RWPE1 (cell line): ENCODE measurements around the gene STK32B.

ENCODE experiments used
- CTCF ChIA-PET: fragments of 350-600 bp; sonication (Branson Sonifier 250); formaldehyde crosslinking; extraction: SDS; loops from one replicate; lab custom pipeline; 2021; lab: Yijun Ruan, JAX
- POLR2A ChIA-PET: fragments of 400-600 bp; formaldehyde crosslinking; extraction: SDS; loops from one replicate; lab custom pipeline; 2020; ENCODE audit warnings: antibody characterized with exemption; ENCODE audit not compliant: low non-redundant PET; lab: Yijun Ruan, JAX
- DNase-seq: peaks from one replicate; pipeline ENCODE4 v3.0.0; 2012; ENCODE audit warnings: low spot score
- H3K27ac ChIP-seq: fragments of 450-650 bp; 2 replicates; pipeline ENCODE4 v1.5.1; 2017
- CTCF ChIP-seq: fragments of 450-650 bp; conservative IDR thresholded peaks from 2 replicates; pipeline ENCODE4 v1.5.1; 2017; ENCODE audit warnings: low read depth, mild to moderate bottlenecking

The STK32B gene

GRCh38 chr4:5010984-5011383 is 40.3 kb upstream of the STK32B start:
- H3K27ac ChIP-seq = no peak overlapping the region
- ChIA-PET CTCF (no interaction called here), POLR2A (no interaction called here)
- TF ChIP-seq CTCF = no peak
- DNase-seq = no peak

- H3K27ac ChIP-seq = no peak overlapping the region
- TF ChIP-seq CTCF = no peak
- CTCF ChIA-PET = no interaction called here
- POLR2A ChIA-PET = no interaction called here
- no peak for DNase-seq
Observed at GRCh38 chr4:5012244-5012898, 38.9 kb upstream of the STK32B start.

GRCh38 chr4:5012958-5013357 is 38.3 kb upstream of the STK32B start:
- CTCF ChIA-PET = no interaction called here
- no peak for TF ChIP-seq CTCF
- no peak for DNase-seq
- no peak overlapping the region for H3K27ac ChIP-seq
- POLR2A ChIA-PET = no interaction called here

GRCh38 chr4:5014007-5014682 is 37.1 kb upstream of the STK32B start:
- DNase-seq = no peak
- ChIA-PET POLR2A (no interaction called here), CTCF (no interaction called here)
- H3K27ac ChIP-seq = no peak overlapping the region
- no peak for TF ChIP-seq CTCF

- POLR2A ChIA-PET = no interaction called here
- TF ChIP-seq CTCF = no peak
- CTCF ChIA-PET = no interaction called here
- DNase-seq = no peak
- no peak overlapping the region for H3K27ac ChIP-seq
Observed at GRCh38 chr4:5018096-5018495, 33.2 kb upstream of the STK32B start.

- no peak for TF ChIP-seq CTCF
- CTCF ChIA-PET = no interaction called here
- DNase-seq = no peak
- POLR2A ChIA-PET = no interaction called here
- no peak overlapping the region for H3K27ac ChIP-seq
Observed at GRCh38 chr4:5018603-5019002, 32.7 kb upstream of the STK32B start.
